Measurements from ENCODE around the gene NPC1. TPM values are rescaled to one million over a fixed set of nuclear protein-coding genes. Genes with fewer than 3 reads are reported as not detected.

The NPC1 gene
- total and polyA plus RNA-seq, 2 donors (not counting 1 experiment from before 2014, with no cell fraction given): 36.0 to 204 TPM

- TF ChIP-seq EZH2 (IDR thresholded peaks at IDR 0.05; ENCODE audit: low read length, missing control alignments): no peak
- TF ChIP-seq CTCF (conservative IDR thresholded peaks at IDR 0.05 in 1 of 2, IDR thresholded peaks at IDR 0.05 in 1 of 2; ENCODE audit: low read depth in 1 of 2, low read length in 2 of 2): no peak
- peaks cover 5% of the 10 kb centered on the region for H3K79me2 ChIP-seq (ENCODE audit: control insufficient read depth, insufficient read depth, low read length)
- H3K9me3 ChIP-seq (ENCODE audit: control insufficient read depth, insufficient read depth, low read depth, low read length): no peaks in the 10 kb centered on the region
- peak overlapping the region; percentile 51 for H3K4me2 ChIP-seq (ENCODE audit: extremely low read depth, insufficient read depth, low read length)
- no peak overlapping the region for H2AFZ ChIP-seq (ENCODE audit: low read length)
- H3K36me3 ChIP-seq (ENCODE audit: control insufficient read depth, insufficient read depth, low read length): peaks cover 6% of the 10 kb centered on the region
- H3K27ac ChIP-seq (ENCODE audit: insufficient read depth, low read length): no peak overlapping the region
- DNase-seq (ENCODE audit: low read depth in 2 of 2): no peak
- H3K4me3 ChIP-seq (replicated peaks in 1 of 4; ENCODE audit: control extremely low read depth in 1 of 4, insufficient read depth in 1 of 4, low read depth in 3 of 4, low read length in 4 of 4): no peak overlapping the region
- H4K20me1 ChIP-seq (ENCODE audit: control insufficient read depth, extremely low read depth, insufficient read depth, low read length): peaks cover 3% of the 10 kb centered on the region
- peaks cover 2% of the 10 kb centered on the region for H3K4me1 ChIP-seq (ENCODE audit: control insufficient read depth, extremely low read depth, insufficient read depth, low read length)
- H3K9ac ChIP-seq (ENCODE audit: insufficient read depth, low read length): no peak overlapping the region
- no peaks in the 10 kb centered on the region for H3K27me3 ChIP-seq (ENCODE audit: control insufficient read depth, insufficient read depth, low read length)
Measured at GRCh38 chr18:23574611-23575308, 11.5 kb downstream of the NPC1 start.

- Histone ChIP-seq H2AFZ (ENCODE audit: low read length) (no peak overlapping the region), H3K4me1 (ENCODE audit: control insufficient read depth, extremely low read depth, insufficient read depth, low read length) (peaks cover 2% of the 10 kb centered on the region), H3K9ac (ENCODE audit: insufficient read depth, low read length) (peak overlapping the region; percentile 23), H4K20me1 (ENCODE audit: control insufficient read depth, extremely low read depth, insufficient read depth, low read length) (peaks cover 1% of the 10 kb centered on the region), H3K27ac (ENCODE audit: insufficient read depth, low read length) (no peak overlapping the region), H3K79me2 (ENCODE audit: control insufficient read depth, insufficient read depth, low read length) (peaks cover 5% of the 10 kb centered on the region), H3K27me3 (ENCODE audit: control insufficient read depth, insufficient read depth, low read length) (no peaks in the 10 kb centered on the region), H3K36me3 (ENCODE audit: control insufficient read depth, insufficient read depth, low read length) (peaks cover 6% of the 10 kb centered on the region), H3K4me3 (replicated peaks in 1 of 4; ENCODE audit: control extremely low read depth in 1 of 4, insufficient read depth in 1 of 4, low read depth in 3 of 4, low read length in 4 of 4) (no peak overlapping the region), H3K9me3 (ENCODE audit: control insufficient read depth, insufficient read depth, low read depth, low read length) (no peaks in the 10 kb centered on the region), H3K4me2 (ENCODE audit: extremely low read depth, insufficient read depth, low read length) (peak overlapping the region; percentile 51)
- peak; percentile 57 to 85 for DNase-seq (ENCODE audit: low read depth in 2 of 2)
- TF ChIP-seq EZH2 (IDR thresholded peaks at IDR 0.05; ENCODE audit: low read length, missing control alignments) (no peak), CTCF (conservative IDR thresholded peaks at IDR 0.05 in 1 of 2, IDR thresholded peaks at IDR 0.05 in 1 of 2; ENCODE audit: low read depth in 1 of 2, low read length in 2 of 2) (no peak)
Measured at GRCh38 chr18:23573626-23574431, 12.5 kb downstream of the NPC1 start.

- no peak overlapping the region for H3K4me3 ChIP-seq (replicated peaks in 1 of 4; ENCODE audit: control extremely low read depth in 1 of 4, insufficient read depth in 1 of 4, low read depth in 3 of 4, low read length in 4 of 4)
- H3K79me2 ChIP-seq (ENCODE audit: control insufficient read depth, insufficient read depth, low read length): peaks cover under 1% of the 10 kb centered on the region
- H4K20me1 ChIP-seq (ENCODE audit: control insufficient read depth, extremely low read depth, insufficient read depth, low read length): no peaks in the 10 kb centered on the region
- no peak for TF ChIP-seq CTCF (conservative IDR thresholded peaks at IDR 0.05 in 1 of 2, IDR thresholded peaks at IDR 0.05 in 1 of 2; ENCODE audit: low read depth in 1 of 2, low read length in 2 of 2)
- TF ChIP-seq EZH2 (IDR thresholded peaks at IDR 0.05; ENCODE audit: low read length, missing control alignments): no peak
- H3K36me3 ChIP-seq (ENCODE audit: control insufficient read depth, insufficient read depth, low read length): peaks cover 6% of the 10 kb centered on the region
- H3K4me2 ChIP-seq (ENCODE audit: extremely low read depth, insufficient read depth, low read length): no peak overlapping the region
- no peaks in the 10 kb centered on the region for H3K9me3 ChIP-seq (ENCODE audit: control insufficient read depth, insufficient read depth, low read depth, low read length)
- no peak overlapping the region for H3K27ac ChIP-seq (ENCODE audit: insufficient read depth, low read length)
- no peaks in the 10 kb centered on the region for H3K27me3 ChIP-seq (ENCODE audit: control insufficient read depth, insufficient read depth, low read length)
- no peak overlapping the region for H2AFZ ChIP-seq (ENCODE audit: low read length)
- no peak overlapping the region for H3K9ac ChIP-seq (ENCODE audit: insufficient read depth, low read length)
- DNase-seq (ENCODE audit: low read depth in 2 of 2): no peak
- H3K4me1 ChIP-seq (ENCODE audit: control insufficient read depth, extremely low read depth, insufficient read depth, low read length): peaks cover 2% of the 10 kb centered on the region
Measured at GRCh38 chr18:23573020-23573419, 13.3 kb downstream of the NPC1 start.

Measured in fibroblast of lung (primary cell).